ENCODE results near the gene NELFB.

DNA sequence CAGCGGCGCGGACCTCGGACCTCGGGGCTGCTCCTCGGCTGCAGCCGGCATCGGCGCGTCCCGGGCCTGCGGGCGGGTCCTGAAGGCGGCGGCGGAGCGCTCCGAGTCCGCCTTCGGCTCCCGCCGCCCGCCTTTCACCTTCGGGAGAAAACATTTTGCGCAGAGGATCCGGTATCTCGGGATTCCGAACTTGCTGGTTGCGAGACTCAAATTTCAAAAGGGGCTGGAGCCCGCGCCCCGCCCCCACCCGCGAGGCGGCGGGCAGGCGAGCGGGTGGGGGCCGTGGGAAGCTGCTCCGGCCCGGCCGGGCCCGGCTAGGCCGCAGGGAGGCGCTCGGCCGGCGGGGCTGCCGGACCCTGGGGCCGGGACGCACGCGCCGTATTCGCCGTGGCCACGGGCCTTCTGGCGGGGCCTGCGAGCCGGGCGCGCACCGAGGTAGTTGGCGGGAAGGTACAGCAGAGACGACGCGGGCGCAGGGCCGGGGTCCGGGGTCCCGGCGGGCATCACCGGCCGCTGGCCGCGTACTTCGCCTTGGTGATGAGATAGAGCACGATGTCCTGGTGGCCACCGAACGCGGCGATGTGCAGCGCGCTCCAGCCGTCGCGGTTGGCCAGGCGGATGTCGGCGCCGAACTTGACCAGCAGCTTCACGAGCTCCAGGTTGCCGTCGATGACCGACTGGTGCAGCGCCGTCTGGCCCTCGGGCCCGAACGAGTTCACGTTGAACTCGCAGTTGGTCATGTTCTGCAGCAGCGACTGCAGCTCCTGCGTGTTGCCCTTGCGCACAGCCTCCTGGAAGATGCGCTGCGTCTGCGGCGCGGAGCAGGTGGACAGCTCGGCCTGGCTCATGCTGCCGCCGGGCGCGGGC lies 46.2 kb downstream of the NELFB start:
- TF ChIP-seq, protein P1, sequence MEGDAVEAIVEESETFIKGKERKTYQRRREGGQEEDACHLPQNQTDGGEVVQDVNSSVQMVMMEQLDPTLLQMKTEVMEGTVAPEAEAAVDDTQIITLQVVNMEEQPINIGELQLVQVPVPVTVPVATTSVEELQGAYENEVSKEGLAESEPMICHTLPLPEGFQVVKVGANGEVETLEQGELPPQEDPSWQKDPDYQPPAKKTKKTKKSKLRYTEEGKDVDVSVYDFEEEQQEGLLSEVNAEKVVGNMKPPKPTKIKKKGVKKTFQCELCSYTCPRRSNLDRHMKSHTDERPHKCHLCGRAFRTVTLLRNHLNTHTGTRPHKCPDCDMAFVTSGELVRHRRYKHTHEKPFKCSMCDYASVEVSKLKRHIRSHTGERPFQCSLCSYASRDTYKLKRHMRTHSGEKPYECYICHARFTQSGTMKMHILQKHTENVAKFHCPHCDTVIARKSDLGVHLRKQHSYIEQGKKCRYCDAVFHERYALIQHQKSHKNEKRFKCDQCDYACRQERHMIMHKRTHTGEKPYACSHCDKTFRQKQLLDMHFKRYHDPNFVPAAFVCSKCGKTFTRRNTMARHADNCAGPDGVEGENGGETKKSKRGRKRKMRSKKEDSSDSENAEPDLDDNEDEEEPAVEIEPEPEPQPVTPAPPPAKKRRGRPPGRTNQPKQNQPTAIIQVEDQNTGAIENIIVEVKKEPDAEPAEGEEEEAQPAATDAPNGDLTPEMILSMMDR (IDR thresholded peaks at IDR 0.05): peak in 1 of 3 donors; percentile 3
- TF ChIP-seq POLR2A (IDR thresholded peaks at IDR 0.05) (no peak), POLR2AphosphoS5 (IDR thresholded peaks at IDR 0.05) (no peak)
